Loucy (cell line): ENCODE data around the gene TRPM2.

Experiments
- CTCF ChIP-seq: fragments of 200-600 bp; sonication (generic); conservative IDR thresholded peaks from 2 replicates; pipeline ENCODE4 v1.5.1; 2014; ENCODE audit warnings: mild to moderate bottlenecking, antibody characterized with exemption, low read length
- EZH2phosphoT487 ChIP-seq: fragments of 200-600 bp; IDR thresholded peaks from 2 replicates; pipeline ENCODE4 v1.6.1; 2018; ENCODE audit warnings: antibody characterized with exemption, mild to moderate bottlenecking, moderate library complexity, borderline replicate concordance

DNA sequence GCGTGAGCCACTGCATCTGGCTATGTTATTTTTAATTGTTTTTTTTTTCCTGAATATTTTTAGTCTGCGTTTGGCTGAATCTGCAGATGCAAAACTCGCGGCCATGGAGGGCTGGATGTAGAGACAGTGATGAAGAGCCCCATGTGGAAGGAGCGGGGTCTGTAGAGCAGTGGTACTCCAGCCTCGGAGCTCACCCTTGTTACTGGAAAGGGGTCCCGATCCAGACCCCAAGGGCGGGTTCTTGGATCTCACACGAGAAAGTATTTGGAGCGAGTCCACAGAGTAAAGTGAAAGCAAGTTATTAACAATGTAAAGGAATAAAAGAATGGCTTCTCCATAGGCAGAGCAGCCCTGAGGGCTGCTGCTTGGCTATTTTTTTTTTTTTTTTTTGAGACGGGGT lies 2.7 kb downstream of the TRPM2 start:
- TF ChIP-seq CTCF (no peak), EZH2phosphoT487 (no peak)
